ENCODE results near the gene ELANE. TPM values are rescaled to one million over a fixed set of nuclear protein-coding genes. Genes with fewer than 3 reads are reported as not detected.
"Not testable (repeated sequence)": the region's sequence is repeated elsewhere in the genome, so short reads cannot be mapped to it uniquely, and the experiment has no call there.

ELANE gene
- total RNA-seq, 1 donor from 2014 or later = not detected

GRCh38 chr19:889662-890295 is 37.7 kb downstream of the ELANE start:
- no peak for DNase-seq (ENCODE audit: low spot score, unreplicated experiment)
- Mint-ChIP-seq H3K9me3 (ENCODE audit: low read depth) (no peaks in the 10 kb centered on the region), H3K4me1 (ENCODE audit: low read depth) (peaks cover 3% of the 10 kb centered on the region), H3K27me3 (no peaks in the 10 kb centered on the region), H3K4me3 (ENCODE audit: low read depth) (peak overlapping the region; percentile 31), H3K36me3 (ENCODE audit: insufficient read depth) (peaks cover 5% of the 10 kb centered on the region), H3K27ac (no peak overlapping the region)
- no peak for TF ChIP-seq CTCF (IDR thresholded peaks at IDR 0.05; ENCODE audit: unreplicated experiment)

- DNase-seq (ENCODE audit: low spot score, unreplicated experiment) = no peak
- Mint-ChIP-seq H3K36me3 (ENCODE audit: insufficient read depth) (peaks cover 2% of the 10 kb centered on the region), H3K4me1 (ENCODE audit: low read depth) (peaks cover 3% of the 10 kb centered on the region), H3K9me3 (ENCODE audit: low read depth) (no peaks in the 10 kb centered on the region), H3K27ac (no peak overlapping the region), H3K4me3 (ENCODE audit: low read depth) (peak overlapping the region; percentile 64), H3K27me3 (no peaks in the 10 kb centered on the region)
- no peak for TF ChIP-seq CTCF (IDR thresholded peaks at IDR 0.05; ENCODE audit: unreplicated experiment)
Observed at GRCh38 chr19:890831-891230, 38.7 kb downstream of the ELANE start.

GRCh38 chr19:891421-892200 is 39.5 kb downstream of the ELANE start:
- not testable (repeated sequence) for H3K27me3 Mint-ChIP-seq; H3K9me3 Mint-ChIP-seq (ENCODE audit: low read depth); H3K4me1 Mint-ChIP-seq (ENCODE audit: low read depth); DNase-seq (ENCODE audit: low spot score, unreplicated experiment); H3K36me3 Mint-ChIP-seq (ENCODE audit: insufficient read depth); H3K27ac Mint-ChIP-seq
- peak overlapping the region; percentile 77 for H3K4me3 Mint-ChIP-seq (ENCODE audit: low read depth)

- Mint-ChIP-seq H3K4me1 (ENCODE audit: low read depth) (peaks cover 3% of the 10 kb centered on the region), H3K4me3 (ENCODE audit: low read depth) (peak overlapping the region; percentile 77), H3K27ac (peak overlapping the region; percentile 84), H3K9me3 (ENCODE audit: low read depth) (no peaks in the 10 kb centered on the region), H3K27me3 (no peaks in the 10 kb centered on the region), H3K36me3 (ENCODE audit: insufficient read depth) (peaks cover 5% of the 10 kb centered on the region)
- DNase-seq (ENCODE audit: low spot score, unreplicated experiment) = no peak
- TF ChIP-seq CTCF (IDR thresholded peaks at IDR 0.05; ENCODE audit: unreplicated experiment) = no peak
Observed at GRCh38 chr19:892243-892893, 40.3 kb downstream of the ELANE start.

GRCh38 chr19:892894-893689 is 41.0 kb downstream of the ELANE start, which contains the start of the genes MED16 and RNU6-9:
MED16 (minus strand) TSS chr19:893187; CDS start chr19:891131, 2,056 bp downstream.
RNU6-9 (plus strand) TSS chr19:893484.
- Mint-ChIP-seq H3K9me3 (ENCODE audit: low read depth) (no peaks in the 10 kb centered on the region), H3K27ac (peak within 1 kb of the TSS; percentile 100), H3K4me1 (ENCODE audit: low read depth) (peaks cover 3% of the 10 kb centered on the region), H3K27me3 (no peaks in the 10 kb centered on the region), H3K36me3 (ENCODE audit: insufficient read depth) (peaks cover 5% of the 10 kb centered on the region), H3K4me3 (ENCODE audit: low read depth) (peak within 1 kb of the TSS; percentile 87)
- DNase-seq (ENCODE audit: low spot score, unreplicated experiment) = peak; percentile 80
- TF ChIP-seq CTCF (IDR thresholded peaks at IDR 0.05; ENCODE audit: unreplicated experiment) = no peak

All from progenitor cell of endocrine pancreas (in vitro differentiated cells).